Urinary bladder (tissue), 4 donors: Measurements from ENCODE around the gene MARCHF10. TPM values are rescaled to one million over a fixed set of nuclear protein-coding genes. Genes with fewer than 3 reads are reported as not detected.

Experiments used
- DNase-seq: peaks from one replicate; pipeline ENCODE4 v3.0.0-alpha.2; 2015; ENCODE audit errors: extremely low spot score
- H3K27ac ChIP-seq: one replicate; pipeline ENCODE4 v1.5.1; 2013; ENCODE audit warnings: low read depth, mild to moderate bottlenecking, moderate library complexity
- H3K36me3 ChIP-seq: one replicate; pipeline ENCODE4 v1.6.1; 2013; ENCODE audit warnings: mild to moderate bottlenecking, moderate library complexity; ENCODE audit not compliant: insufficient read depth
- H3K4me1 ChIP-seq: one replicate; pipeline ENCODE4 v1.6.1; 2013; ENCODE audit warnings: mild to moderate bottlenecking, moderate library complexity; ENCODE audit not compliant: insufficient read depth
- H3K4me3 ChIP-seq: one replicate; pipeline ENCODE4 v1.5.1; 2013; ENCODE audit warnings: low read depth, low read length
- WGBS: extraction: QIAGEN DNeasy Blood & Tissue Kit; methylation state at CpG from one replicate; pipeline ENCODE4 v1.1.7; 2013; 5-methylcytosine and 5-hydroxymethylcytosine counted together
- polyA plus RNA-seq: library from polyadenylated mRNA; stranded (reverse); fragments of 200-250 nt; gene quantifications from one replicate; pipeline ENCODE4 v1.2.3, GENCODE V29; 2013
- total RNA-seq: library from RNA; depleted of rRNA; stranded (reverse); fragments of >200 nt; gene quantifications from one replicate; pipeline ENCODE4 v1.2.3, GENCODE V29; 2014
- donor health status: healthy with polysubstance abuse.
- donor health status: healthy.

The MARCHF10 gene
- total and polyA plus RNA-seq, 2 donors: 0.08 to 0.42 TPM

GRCh38 chr17:62745806-62746205 is 62.3 kb downstream of the MARCHF10 start:
- 51% methylated on average over 7 of the region's 7 CpGs for WGBS
- Histone ChIP-seq H3K4me1 (no peaks in the 10 kb centered on the region), H3K4me3 (no peak overlapping the region), H3K36me3 (no peaks in the 10 kb centered on the region), H3K27ac (no peak overlapping the region)
- no peak for DNase-seq

GRCh38 chr17:62744259-62744658 is 63.9 kb downstream of the MARCHF10 start:
- Histone ChIP-seq H3K36me3 (no peaks in the 10 kb centered on the region), H3K4me1 (no peaks in the 10 kb centered on the region), H3K4me3 (no peak overlapping the region), H3K27ac (no peak overlapping the region)
- 83% methylated on average over 7 of the region's 7 CpGs for WGBS
- no peak for DNase-seq

- no peak overlapping the region for H3K27ac ChIP-seq
- no peaks in the 10 kb centered on the region for H3K4me1 ChIP-seq
- DNase-seq: no peak
- no peaks in the 10 kb centered on the region for H3K36me3 ChIP-seq
- 89% methylated on average over 4 of the region's 4 CpGs for WGBS
- no peak overlapping the region for H3K4me3 ChIP-seq
Observed at GRCh38 chr17:62741290-62741689, 66.8 kb downstream of the MARCHF10 start.

GRCh38 chr17:62739645-62740388 is 68.3 kb downstream of the MARCHF10 start:
- WGBS: 90% methylated on average over 16 of the region's 16 CpGs
- DNase-seq: no peak
- no peaks in the 10 kb centered on the region for H3K36me3 ChIP-seq
- no peak overlapping the region for H3K27ac ChIP-seq
- H3K4me1 ChIP-seq: no peaks in the 10 kb centered on the region
- no peak overlapping the region for H3K4me3 ChIP-seq

- Histone ChIP-seq H3K4me1 (no peaks in the 10 kb centered on the region), H3K4me3 (no peak overlapping the region), H3K36me3 (no peaks in the 10 kb centered on the region), H3K27ac (no peak overlapping the region)
- DNase-seq: no peak
- 86% methylated on average over 9 of the region's 9 CpGs for WGBS
Observed at GRCh38 chr17:62738281-62738680, 69.8 kb downstream of the MARCHF10 start.

- WGBS: 76% methylated on average over 8 of the region's 8 CpGs
- no peak overlapping the region for H3K4me3 ChIP-seq
- no peak overlapping the region for H3K27ac ChIP-seq
- H3K4me1 ChIP-seq: no peaks in the 10 kb centered on the region
- no peaks in the 10 kb centered on the region for H3K36me3 ChIP-seq
- DNase-seq: no peak
Observed at GRCh38 chr17:62737513-62737912, 70.6 kb downstream of the MARCHF10 start.

GRCh38 chr17:62735044-62735651 is 73.0 kb downstream of the MARCHF10 start:
- no peak overlapping the region for H3K27ac ChIP-seq
- DNase-seq: no peak
- WGBS: 69% methylated on average over 7 of the region's 7 CpGs
- H3K4me3 ChIP-seq: no peak overlapping the region
- H3K4me1 ChIP-seq: no peaks in the 10 kb centered on the region
- H3K36me3 ChIP-seq: no peaks in the 10 kb centered on the region

- 77% methylated on average over 5 of the region's 5 CpGs for WGBS
- DNase-seq: no peak
- Histone ChIP-seq H3K27ac (no peak overlapping the region), H3K36me3 (no peaks in the 10 kb centered on the region), H3K4me3 (no peak overlapping the region), H3K4me1 (no peaks in the 10 kb centered on the region)
Observed at GRCh38 chr17:62732125-62732524, 76.0 kb downstream of the MARCHF10 start.

- no peak for DNase-seq
- Histone ChIP-seq H3K4me3 (no peak overlapping the region), H3K4me1 (no peaks in the 10 kb centered on the region), H3K36me3 (no peaks in the 10 kb centered on the region), H3K27ac (no peak overlapping the region)
- 74% methylated on average over 6 of the region's 6 CpGs for WGBS
Observed at GRCh38 chr17:62727916-62728672, 80.0 kb downstream of the MARCHF10 start.

GRCh38 chr17:62725791-62726249 is 82.3 kb downstream of the MARCHF10 start:
- 32% methylated on average over 5 of the region's 5 CpGs for WGBS
- DNase-seq: no peak
- no peak overlapping the region for H3K4me3 ChIP-seq
- no peaks in the 10 kb centered on the region for H3K4me1 ChIP-seq
- no peak overlapping the region for H3K27ac ChIP-seq
- H3K36me3 ChIP-seq: no peaks in the 10 kb centered on the region

- 61% methylated on average over 16 of the region's 16 CpGs for WGBS
- H3K4me3 ChIP-seq: no peak overlapping the region
- DNase-seq: no peak
- H3K36me3 ChIP-seq: no peaks in the 10 kb centered on the region
- no peak overlapping the region for H3K27ac ChIP-seq
- H3K4me1 ChIP-seq: no peaks in the 10 kb centered on the region
Observed at GRCh38 chr17:62724398-62725146, 83.5 kb downstream of the MARCHF10 start.

- no peaks in the 10 kb centered on the region for H3K36me3 ChIP-seq
- no peak overlapping the region for H3K4me3 ChIP-seq
- 72% methylated on average over 7 of the region's 7 CpGs for WGBS
- DNase-seq: no peak
- H3K4me1 ChIP-seq: no peaks in the 10 kb centered on the region
- no peak overlapping the region for H3K27ac ChIP-seq
Observed at GRCh38 chr17:62723842-62724241, 84.3 kb downstream of the MARCHF10 start.

GRCh38 chr17:62722625-62723024 is 85.5 kb downstream of the MARCHF10 start:
- Histone ChIP-seq H3K36me3 (no peaks in the 10 kb centered on the region), H3K4me3 (no peak overlapping the region), H3K27ac (no peak overlapping the region), H3K4me1 (no peaks in the 10 kb centered on the region)
- WGBS: 34% methylated on average over 1 of the region's 1 CpG
- no peak for DNase-seq
